Mucosa of descending colon (tissue), 3 donors: Measurements from ENCODE around the gene CFAP53. TPM values are rescaled to one million over a fixed set of nuclear protein-coding genes. Genes with fewer than 3 reads are reported as not detected.

ENCODE experiments used
- ATAC-seq: fragments of 200-7000 bp; cut with Tn5 transposase; one replicate; pipeline ENCODE4 v1.9.1; 2020; ENCODE audit warnings: mild to moderate bottlenecking, moderate library complexity
- DNase-seq, 3 donors: peaks; one replicate each; pipeline ENCODE4 v3.0.0-alpha.2; 2020
- H3K36me3 ChIP-seq: fragments of 200-600 bp; one replicate; pipeline ENCODE4 v1.8.0; 2021; ENCODE audit warnings: low read depth, mild to moderate bottlenecking
- H3K4me1 ChIP-seq: fragments of 200-600 bp; one replicate; pipeline ENCODE4 v1.8.0; 2021; ENCODE audit warnings: low read depth, mild to moderate bottlenecking
- H3K4me3 ChIP-seq: fragments of 200-600 bp; one replicate; pipeline ENCODE4 v1.8.0; 2021; ENCODE audit warnings: mild to moderate bottlenecking
- H3K9me3 ChIP-seq: fragments of 200-600 bp; one replicate; pipeline ENCODE4 v1.8.0; 2021; ENCODE audit warnings: mild to moderate bottlenecking
- CTCF ChIP-seq: fragments of 200-600 bp; IDR thresholded peaks from one replicate; pipeline ENCODE4 v1.8.0; 2022; ENCODE audit warnings: antibody characterized with exemption, mild to moderate bottlenecking
- intact Hi-C, 2 donors: fragments of 100-400 bp; cut with DNase I in 1 of 2; cut with micrococcal nuclease in 1 of 2; formaldehyde crosslinking; loops; one replicate each; pipeline versions ENCODE4 v1.11.0 to v1.11.1; 2022; cut with DNase I, micrococcal nuclease
- total RNA-seq, 3 donors: library from RNA; stranded (reverse); fragmentation: NEBNext Ultra II Directional in 2 of 3; extraction: Animal tissue kit (Norgen Biotek cat#: 25700) in 2 of 3; gene quantifications; one replicate each; pipeline versions ENCODE4 v1.2.1 to v1.2.4, GENCODE V29; 2021 to 2023
- donor health status: DM: no; HTN: no; CAD: no; lungs with moderate emphysema.
- donor health status: DM: no; HTN: no; CAD: no.
- donor health status: DM: no; HTN: yes; CAD: no.

Gene CFAP53
- total RNA-seq, 3 donors from 2014 or later, result 0.27 to 0.47 TPM; not detected in 1

GRCh38 chr18:50276452-50276851 is 10.2 kb upstream of the CFAP53 start:
- intact Hi-C loops, result no loop called here

GRCh38 chr18:50275503-50276036 is 9.3 kb upstream of the CFAP53 start:
- no peak for TF ChIP-seq CTCF
- intact Hi-C loops, result no loop called here
- Histone ChIP-seq H3K4me1 (peaks cover 20% of the 10 kb centered on the region), H3K9me3 (no peaks in the 10 kb centered on the region), H3K4me3 (no peak overlapping the region), H3K36me3 (peaks cover 21% of the 10 kb centered on the region)
- DNase-seq (peak in 1 of 3 donors; percentile 39), ATAC-seq (no peak)

More at GRCh38 chr18:50276452-50276851, 10.2 kb upstream of the CFAP53 start:
- H3K9me3 ChIP-seq, result no peaks in the 10 kb centered on the region
- peaks cover 23% of the 10 kb centered on the region for H3K36me3 ChIP-seq
- ATAC-seq, result no peak
- no peak for DNase-seq
- no peak for TF ChIP-seq CTCF
- H3K4me1 ChIP-seq, result peaks cover 21% of the 10 kb centered on the region
- no peak overlapping the region for H3K4me3 ChIP-seq

- no peak for DNase-seq
- ATAC-seq, result no peak
Observed at GRCh38 chr18:50274941-50275340, 8.6 kb upstream of the CFAP53 start.

GRCh38 chr18:50274044-50274442 is 7.7 kb upstream of the CFAP53 start:
- no peak overlapping the region for H3K4me3 ChIP-seq
- ATAC-seq (no peak), DNase-seq (no peak)
- H3K4me1 ChIP-seq, result peaks cover 5% of the 10 kb centered on the region
- H3K36me3 ChIP-seq, result peaks cover 21% of the 10 kb centered on the region
- H3K9me3 ChIP-seq, result no peaks in the 10 kb centered on the region
- TF ChIP-seq CTCF, result no peak
- intact Hi-C loops, result no loop called here

More at GRCh38 chr18:50274941-50275340, 8.6 kb upstream of the CFAP53 start:
- Histone ChIP-seq H3K9me3 (no peaks in the 10 kb centered on the region), H3K36me3 (peaks cover 21% of the 10 kb centered on the region), H3K4me3 (no peak overlapping the region), H3K4me1 (peaks cover 14% of the 10 kb centered on the region)
- TF ChIP-seq CTCF, result no peak
- intact Hi-C loops, result no loop called here

GRCh38 chr18:50273203-50274043 is 7.1 kb upstream of the CFAP53 start:
- Histone ChIP-seq H3K9me3 (no peaks in the 10 kb centered on the region), H3K36me3 (peaks cover 21% of the 10 kb centered on the region), H3K4me3 (no peak overlapping the region), H3K4me1 (no peaks in the 10 kb centered on the region)
- TF ChIP-seq CTCF, result no peak
- DNase-seq (peak in 1 of 3 donors; percentile 48), ATAC-seq (no peak)
- intact Hi-C loops, result no loop called here
